Testis (tissue), 3 donors: ENCODE results near the gene ABCG1. TPM values are rescaled to one million over a fixed set of nuclear protein-coding genes. Genes with fewer than 3 reads are reported as not detected.

ENCODE experiments used
- DNase-seq: peaks from one replicate; pipeline ENCODE4 v3.0.0-alpha.2; 2019
- H3K27ac ChIP-seq, 2 donors: fragments of 200-600 bp; sonication (generic); one replicate each; pipeline ENCODE4 v1.5.1; 2019
- H3K27me3 ChIP-seq: fragments of 200-600 bp; sonication (generic); one replicate; pipeline ENCODE4 v1.5.1; 2019
- H3K36me3 ChIP-seq: fragments of 200-600 bp; sonication (generic); one replicate; pipeline ENCODE4 v1.5.1; 2017; ENCODE audit warnings: low read depth; ENCODE audit errors: missing control alignments
- H3K4me1 ChIP-seq: fragments of 200-600 bp; sonication (generic); one replicate; pipeline ENCODE4 v1.5.1; 2019
- H3K4me3 ChIP-seq, 2 donors: fragments of 200-600 bp; sonication (generic); one replicate each; pipeline ENCODE4 v1.5.1; 2017 to 2019
- H3K9me3 ChIP-seq: fragments of 200-600 bp; sonication (generic); one replicate; pipeline ENCODE4 v1.5.1; 2017
- POLR2A ChIP-seq: fragments of 450-650 bp; IDR thresholded peaks from one replicate; pipeline ENCODE4 v1.6.1; 2017; ENCODE audit warnings: antibody characterized with exemption, mild to moderate bottlenecking, moderate library complexity
- WGBS, 2 donors: methylation state at CpG; one replicate each; pipeline ENCODE4 v1.1.5; 2018; 5-methylcytosine and 5-hydroxymethylcytosine counted together
- intact Hi-C: fragments of 100-400 bp; cut with DNase I; formaldehyde crosslinking; loops from one replicate; pipeline ENCODE4 v1.15.1; 2023; ENCODE audit warnings: low total_unique reads
- polyA plus RNA-seq: library from polyadenylated mRNA; stranded (reverse); fragments of 350-450 nt; fragmentation: Illumina TruSeq; extraction: RNeasy Lipid Tissue Mini Kit (QIAGEN cat#74804); gene quantifications from one replicate; pipeline ENCODE4 v1.2.3, GENCODE V29; 2014; ENCODE audit warnings: low read depth, low replicate concordance; ENCODE audit not compliant: insufficient read depth
- total RNA-seq, 2 donors: library from RNA; depleted of rRNA; stranded (reverse); fragments of >200 nt; gene quantifications; one replicate each; pipeline ENCODE4 v1.2.3, GENCODE V29; 2016
- TF ChIP-seq, protein P1 (sequence below), 3 experiments: fragments of 450-650 bp in 2 of 3; fragments of 200-600 bp in 1 of 3; sonication (generic) in 1 of 3; IDR thresholded peaks; one replicate each; pipeline ENCODE4 v1.5.1; 2016 to 2019; ENCODE audit warnings: antibody characterized with exemption in 3 of 3, mild to moderate bottlenecking in 2 of 3, moderate library complexity in 1 of 3

The ABCG1 gene
- total and polyA plus RNA-seq, 3 donors from 2014 or later = 4.6 to 5.9 (median 5.1) TPM

DNA sequence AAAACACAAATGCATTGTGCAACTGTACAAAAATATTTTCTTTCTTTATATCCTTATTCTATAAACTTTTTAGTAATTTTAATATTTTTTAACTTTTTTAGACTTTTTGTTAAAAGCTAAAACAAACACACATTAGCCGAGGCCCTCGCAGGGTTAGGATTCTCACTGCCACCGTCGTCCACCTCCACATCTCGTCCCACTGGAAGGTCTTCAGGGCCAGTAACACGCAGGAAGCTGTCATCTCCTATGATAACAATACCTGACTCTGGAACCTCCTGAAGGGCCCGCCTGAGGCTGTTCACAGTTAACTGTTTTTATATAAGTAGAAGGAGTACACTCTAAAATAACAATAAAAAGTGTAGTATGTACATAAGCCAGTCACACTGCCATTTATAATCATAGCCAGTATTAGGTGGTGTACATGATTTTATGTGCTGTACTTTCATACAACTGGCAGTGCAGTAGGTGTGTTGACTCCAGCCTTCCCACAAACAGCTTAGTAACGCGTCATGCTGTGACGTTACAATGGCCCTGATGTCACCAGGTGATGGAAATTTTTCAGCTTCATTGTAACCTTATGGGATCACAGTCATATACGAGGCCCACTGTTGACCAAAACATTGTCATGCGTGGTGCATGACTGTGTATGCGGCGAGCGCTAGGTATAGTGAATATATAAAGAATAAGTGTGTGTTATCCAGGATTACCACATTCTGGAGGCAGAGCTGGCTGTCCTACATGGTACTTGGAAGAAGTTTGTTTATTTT is 123.0 kb downstream of the ABCG1 start:
- Histone ChIP-seq H3K4me3 (no peak overlapping the region), H3K9me3 (no peaks in the 10 kb centered on the region), H3K27me3 (no peaks in the 10 kb centered on the region), H3K27ac (no peak overlapping the region), H3K4me1 (no peaks in the 10 kb centered on the region), H3K36me3 (no peaks in the 10 kb centered on the region)
- intact Hi-C loops = no loop called here
- 92 to 97% methylated on average over 15 of the region's 15 CpGs for WGBS, 2 donors
- TF ChIP-seq, protein P1, sequence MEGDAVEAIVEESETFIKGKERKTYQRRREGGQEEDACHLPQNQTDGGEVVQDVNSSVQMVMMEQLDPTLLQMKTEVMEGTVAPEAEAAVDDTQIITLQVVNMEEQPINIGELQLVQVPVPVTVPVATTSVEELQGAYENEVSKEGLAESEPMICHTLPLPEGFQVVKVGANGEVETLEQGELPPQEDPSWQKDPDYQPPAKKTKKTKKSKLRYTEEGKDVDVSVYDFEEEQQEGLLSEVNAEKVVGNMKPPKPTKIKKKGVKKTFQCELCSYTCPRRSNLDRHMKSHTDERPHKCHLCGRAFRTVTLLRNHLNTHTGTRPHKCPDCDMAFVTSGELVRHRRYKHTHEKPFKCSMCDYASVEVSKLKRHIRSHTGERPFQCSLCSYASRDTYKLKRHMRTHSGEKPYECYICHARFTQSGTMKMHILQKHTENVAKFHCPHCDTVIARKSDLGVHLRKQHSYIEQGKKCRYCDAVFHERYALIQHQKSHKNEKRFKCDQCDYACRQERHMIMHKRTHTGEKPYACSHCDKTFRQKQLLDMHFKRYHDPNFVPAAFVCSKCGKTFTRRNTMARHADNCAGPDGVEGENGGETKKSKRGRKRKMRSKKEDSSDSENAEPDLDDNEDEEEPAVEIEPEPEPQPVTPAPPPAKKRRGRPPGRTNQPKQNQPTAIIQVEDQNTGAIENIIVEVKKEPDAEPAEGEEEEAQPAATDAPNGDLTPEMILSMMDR (IDR thresholded peaks at IDR 0.05) = no peak
- no peak for TF ChIP-seq POLR2A
- no peak for DNase-seq

DNA sequence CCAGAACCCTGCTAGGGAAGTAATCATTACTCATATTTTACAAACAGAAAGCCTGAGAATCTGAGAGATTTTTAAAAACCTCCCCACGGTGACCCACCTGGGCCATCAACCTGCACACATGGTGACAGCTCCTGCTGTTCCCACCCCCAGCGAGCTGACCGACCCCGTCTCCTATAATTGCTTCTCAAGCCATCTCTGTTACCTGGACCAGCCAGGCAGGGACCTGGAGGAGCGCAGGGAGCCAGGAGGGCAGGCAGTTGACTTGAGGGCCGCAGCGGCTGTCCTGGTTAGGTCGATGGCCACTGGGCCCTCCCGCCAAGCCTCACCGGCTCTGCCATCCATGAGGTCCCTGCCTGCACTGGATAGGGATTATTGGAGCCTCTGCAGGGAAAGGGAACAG is 124.2 kb downstream of the ABCG1 start:
- intact Hi-C loops = no loop called here
- H3K9me3 ChIP-seq = no peaks in the 10 kb centered on the region
- H3K27ac ChIP-seq = no peak overlapping the region
- H3K36me3 ChIP-seq = no peaks in the 10 kb centered on the region
- no peaks in the 10 kb centered on the region for H3K4me1 ChIP-seq
- no peaks in the 10 kb centered on the region for H3K27me3 ChIP-seq
- H3K4me3 ChIP-seq = no peak overlapping the region
- TF ChIP-seq POLR2A = no peak
- TF ChIP-seq, protein P1 (IDR thresholded peaks at IDR 0.05) = no peak
- DNase-seq = no peak
- 89 to 94% methylated on average over 10 of the region's 10 CpGs for WGBS, 2 donors

DNA sequence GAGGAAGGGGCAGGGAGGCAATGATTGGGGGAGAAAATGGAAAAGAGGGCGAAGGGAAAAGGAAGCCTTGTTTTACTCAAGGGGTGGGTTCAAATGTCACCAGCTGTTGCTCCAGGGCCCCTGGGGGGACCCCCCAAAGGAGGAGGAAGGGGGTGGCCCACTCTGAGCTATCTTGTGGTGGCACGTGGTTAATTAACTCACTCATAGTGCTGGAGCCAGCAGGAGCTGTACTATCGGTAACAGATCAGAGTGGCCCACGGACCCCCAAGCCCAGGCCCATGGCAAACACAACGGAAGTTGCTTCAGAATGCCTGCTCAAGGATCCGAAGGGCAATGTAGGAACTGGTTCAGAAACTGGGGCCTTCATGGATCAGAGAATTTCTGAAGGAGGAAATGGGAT is 124.6 kb downstream of the ABCG1 start:
- 86 to 95% methylated on average over 6 of the region's 6 CpGs for whole genome bisulfite sequencing, 2 donors
- Histone ChIP-seq H3K9me3 (no peaks in the 10 kb centered on the region), H3K27ac (no peak overlapping the region), H3K4me3 (no peak overlapping the region), H3K27me3 (no peaks in the 10 kb centered on the region), H3K36me3 (no peaks in the 10 kb centered on the region), H3K4me1 (no peaks in the 10 kb centered on the region)
- intact Hi-C loops = no loop called here
- no peak for DNase-seq
- TF ChIP-seq, protein P1 (IDR thresholded peaks at IDR 0.05) = no peak
- no peak for TF ChIP-seq POLR2A

DNA sequence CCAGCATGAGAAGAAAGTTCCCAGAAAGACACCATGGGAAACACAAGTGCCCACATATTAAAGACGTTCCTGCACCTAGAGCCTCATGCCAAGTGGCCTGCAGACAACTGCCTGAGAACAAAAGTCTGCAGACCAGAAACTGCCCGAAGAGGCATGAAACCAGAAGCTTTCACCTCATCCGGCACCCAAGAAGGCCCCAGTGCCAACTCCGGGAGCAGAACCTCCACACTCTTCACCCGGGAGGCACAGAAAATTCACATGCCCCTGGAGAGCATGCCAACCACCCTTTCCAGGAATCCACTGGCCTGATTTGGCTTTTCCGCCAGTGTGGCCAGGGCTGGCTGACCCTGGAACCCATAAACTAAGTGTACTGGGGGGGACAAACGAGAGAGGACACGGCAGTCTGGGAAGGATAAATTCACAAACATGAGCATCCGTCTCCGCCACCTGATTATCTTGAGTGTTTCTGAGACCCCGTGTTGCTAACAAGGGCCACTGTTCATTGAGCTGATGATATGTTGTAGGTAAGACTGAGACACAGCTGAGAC is 125.1 kb downstream of the ABCG1 start:
- no peak for TF ChIP-seq POLR2A
- TF ChIP-seq, protein P1 (IDR thresholded peaks at IDR 0.05) = no peak
- H3K9me3 ChIP-seq = no peaks in the 10 kb centered on the region
- intact Hi-C loops = no loop called here

More for the DNA sequence above, 125.1 kb downstream of the ABCG1 start:
- Histone ChIP-seq H3K4me1 (no peaks in the 10 kb centered on the region), H3K27me3 (no peaks in the 10 kb centered on the region), H3K4me3 (no peak overlapping the region), H3K36me3 (no peaks in the 10 kb centered on the region), H3K27ac (no peak overlapping the region)
- 79 to 88% methylated on average over 11 of the region's 11 CpGs for WGBS, 2 donors
- DNase-seq = peak; percentile 1
